Left lung (tissue), 10 donors: ENCODE results near the gene APLP2. TPM values are rescaled to one million over a fixed set of nuclear protein-coding genes. Genes with fewer than 3 reads are reported as not detected.

Source experiments
- ATAC-seq: fragments of 200-7000 bp; cut with Tn5 transposase; one replicate; pipeline ENCODE4 v1.9.1; 2020; ENCODE audit warnings: moderate library complexity
- DNase-seq, 4 donors: peaks; one replicate each; pipeline ENCODE4 v3.0.0-alpha.2; 2013 to 2020
- H3K27ac ChIP-seq, 2 donors: fragments of 200-600 bp; sonication (generic) in 1 of 2; one replicate each; pipeline versions ENCODE4 v1.5.0 to v1.8.0; 2020 to 2021
- H3K27me3 ChIP-seq, 2 donors: fragments of 200-600 bp; sonication (generic) in 1 of 2; one replicate each; pipeline versions ENCODE4 v1.5.0 to v1.8.0; 2020 to 2021
- H3K36me3 ChIP-seq, 2 donors: fragments of 200-600 bp; sonication (generic) in 1 of 2; one replicate each; pipeline versions ENCODE4 v1.5.0 to v1.8.0; 2020 to 2021
- H3K4me1 ChIP-seq, 2 donors: fragments of 200-600 bp; one replicate each; pipeline ENCODE4 v1.8.0; 2021
- H3K4me3 ChIP-seq, 2 donors: fragments of 200-600 bp; sonication (generic) in 1 of 2; one replicate each; pipeline versions ENCODE4 v1.5.0 to v1.8.0; 2020 to 2021; ENCODE audit warnings: mild to moderate bottlenecking in 1 of 2
- H3K9me3 ChIP-seq, 2 donors: fragments of 200-600 bp; sonication (generic) in 1 of 2; one replicate each; pipeline versions ENCODE4 v1.5.0 to v1.8.0; 2020 to 2021
- CTCF ChIP-seq, 2 donors: fragments of 200-600 bp; sonication (generic) in 1 of 2; IDR thresholded peaks; one replicate each; pipeline versions ENCODE4 v1.5.0 to v1.8.0; 2021; ENCODE audit warnings: antibody characterized with exemption in 2 of 2
- intact Hi-C, 2 donors: fragments of 100-400 bp; cut with DNase I; formaldehyde crosslinking; loops; one replicate each; pipeline versions ENCODE4 v1.11.2 to v1.14.2; 2022
- polyA plus RNA-seq, 6 donors: library from polyadenylated mRNA; unstranded; fragments of 120-200 nt; gene quantifications; one replicate each; pipeline ENCODE4 v1.2.1, GENCODE V29; 2013; ENCODE audit not compliant: insufficient read length in 6 of 6
- total RNA-seq, 2 donors: library from RNA; stranded (reverse); fragmentation: NEBNext Ultra II Directional; extraction: Animal tissue kit (Norgen Biotek cat#: 25700); gene quantifications; one replicate each; pipeline ENCODE4 v1.2.1, GENCODE V29; 2021
- donor health status: DM: no; HTN: yes; CAD: no.
- donor health status: DM: no; HTN: no; CAD: no.

The APLP2 gene
- total and polyA plus RNA-seq, 8 donors: 405 to 646 (median 486) TPM

GRCh38 chr11:130068546-130068985, 1.1 kb upstream of the APLP2 start:
- no peaks in the 10 kb centered on the region for H3K27me3 ChIP-seq
- H3K4me3 ChIP-seq: peak overlapping the region; percentile 58 to 79
- no peaks in the 10 kb centered on the region for H3K9me3 ChIP-seq
- H3K4me1 ChIP-seq: peaks cover 7 to 27% of the 10 kb centered on the region in 2 donors
- no peaks in the 10 kb centered on the region for H3K36me3 ChIP-seq
- no peak for ATAC-seq
- intact Hi-C loops: no loop called here
- no peak for TF ChIP-seq CTCF (IDR thresholded peaks at IDR 0.05)
- no peak for DNase-seq
- H3K27ac ChIP-seq: peak overlapping the region; percentile 93 to 96

GRCh38 chr11:130068986-130069658, 572 bp upstream of the APLP2 start:
- H3K27me3 ChIP-seq: no peaks in the 10 kb centered on the region
- no peaks in the 10 kb centered on the region for H3K9me3 ChIP-seq
- TF ChIP-seq CTCF (IDR thresholded peaks at IDR 0.05): no peak
- H3K36me3 ChIP-seq: no peaks in the 10 kb centered on the region
- intact Hi-C loops: no loop called here
- ATAC-seq (peak; percentile 71), DNase-seq (peak in 3 of 4 donors; percentile 90 to 92 (median 91))
- peaks cover 7 to 33% of the 10 kb centered on the region in 2 donors for H3K4me1 ChIP-seq
- peak overlapping the region; percentile 93 to 96 for H3K27ac ChIP-seq
- H3K4me3 ChIP-seq: peak overlapping the region; percentile 58 to 79

GRCh38 chr11:130070109-130070845, 583 bp downstream of the APLP2 start:
- Histone ChIP-seq H3K4me3 (peak overlapping the region; percentile 67 to 79), H3K4me1 (peaks cover 7 to 42% of the 10 kb centered on the region in 2 donors), H3K9me3 (no peaks in the 10 kb centered on the region), H3K27me3 (no peaks in the 10 kb centered on the region), H3K27ac (peak overlapping the region; percentile 90 to 93), H3K36me3 (no peaks in the 10 kb centered on the region)
- ATAC-seq (peak; percentile 0), DNase-seq (peak; percentile 46 to 89 (median 59))
- TF ChIP-seq CTCF (IDR thresholded peaks at IDR 0.05): no peak
- intact Hi-C loops: loop anchor here in 1 of 2 donors (10.0 kb wide), 1 partner anchor 65 kb away; the partner anchor contains the start of gene PRDM10

GRCh38 chr11:130070846-130071200, 1.1 kb downstream of the APLP2 start:
- no peaks in the 10 kb centered on the region for H3K36me3 ChIP-seq
- TF ChIP-seq CTCF (IDR thresholded peaks at IDR 0.05): no peak
- peak overlapping the region; percentile 67 to 79 for H3K4me3 ChIP-seq
- peak in 3 of 4 donors; percentile 59 to 85 (median 60) for DNase-seq
- no peaks in the 10 kb centered on the region for H3K9me3 ChIP-seq
- peak; percentile 44 for ATAC-seq
- peak overlapping the region; percentile 90 to 93 for H3K27ac ChIP-seq
- peaks cover 7 to 44% of the 10 kb centered on the region in 2 donors for H3K4me1 ChIP-seq
- H3K27me3 ChIP-seq: no peaks in the 10 kb centered on the region
- intact Hi-C loops: loop anchor here in 1 of 2 donors (10.0 kb wide), 1 partner anchor 66 kb away; the partner anchor contains the start of gene PRDM10

GRCh38 chr11:130071211-130071712, 1.6 kb downstream of the APLP2 start:
- ATAC-seq: peak; percentile 7
- peaks cover 7 to 46% of the 10 kb centered on the region in 2 donors for H3K4me1 ChIP-seq
- no peaks in the 10 kb centered on the region for H3K36me3 ChIP-seq
- H3K4me3 ChIP-seq: peak overlapping the region; percentile 67 to 79
- H3K27me3 ChIP-seq: no peaks in the 10 kb centered on the region
- no peaks in the 10 kb centered on the region for H3K9me3 ChIP-seq
- no peak for DNase-seq
- no peak for TF ChIP-seq CTCF (IDR thresholded peaks at IDR 0.05)
- peak overlapping the region; percentile 90 to 93 for H3K27ac ChIP-seq
- intact Hi-C loops: loop anchor here in 1 of 2 donors (10.0 kb wide), 1 partner anchor 66 kb away; the partner anchor contains the start of gene PRDM10
